HepG2 (cell line): ENCODE data around the gene EPN3. TPM values are rescaled to one million over a fixed set of nuclear protein-coding genes. Genes with fewer than 3 reads are reported as not detected.

Source experiments
- ATAC-seq: fragments of 200-7000 bp; cut with Tn5 transposase; 3 replicates; pipeline ENCODE4 v1.9.1; 2020; ENCODE audit warnings: mild to moderate bottlenecking, moderate library complexity
- BruUV-seq: library from RNA; stranded (reverse); fragments of 400-500 nt; replicated peaks from 2 replicates; lab custom pipeline; 2021; lab: Mats Ljungman, UMichigan
- CTCF ChIA-PET: fragments of 300-600 bp; formaldehyde crosslinking; extraction: SDS; loops from one replicate; lab custom pipeline; 2021; ENCODE audit warnings: low total read pairs, inconsistent platforms, low intra/inter-chr PET ratio; lab: Yijun Ruan, JAX
- POLR2A ChIA-PET: fragments of 350-600 bp; sonication (Branson Sonifier 250); formaldehyde crosslinking; loops from one replicate; lab custom pipeline; 2020; ENCODE audit warnings: antibody characterized with exemption, inconsistent platforms; lab: Yijun Ruan, JAX
- DNase-seq: peaks from one replicate; pipeline ENCODE4 v3.0.0-alpha.2; 2015; ENCODE audit warnings: low spot score
- FAIRE-seq: peaks from 3 replicates; lab custom pipeline; 2011; peaks lifted over from hg19 to GRCh38; lab: Jason Lieb, UNC
- H2AFZ ChIP-seq: one replicate; pipeline ENCODE4 v1.6.1; 2011; ENCODE audit warnings: low read length, inconsistent platforms
- H3K27ac ChIP-seq: fragments of 300-600 bp; 3 replicates; pipeline ENCODE4 v1.8.0; 2011; ENCODE audit warnings: mixed run types, mild to moderate bottlenecking, mixed read lengths, low read length, inconsistent platforms; ENCODE audit not compliant: insufficient read depth; ENCODE audit errors: extremely low read length
- H3K27me3 ChIP-seq, 2 experiments: fragments of 200-600 bp in 1 of 2; 2 replicates in 1 of 2; 3 replicates in 1 of 2; pipeline versions ENCODE4 v1.6.0 to v1.8.0; 2011; ENCODE audit warnings: low read length in 2 of 2, mild to moderate bottlenecking in 2 of 2, moderate library complexity in 2 of 2, inconsistent platforms in 1 of 2; ENCODE audit not compliant: insufficient read depth in 2 of 2, control insufficient read depth in 1 of 2
- H3K36me3 ChIP-seq, 2 experiments: fragments of 200-600 bp in 1 of 2; replicated peaks in 1 of 2; 2 replicates in 1 of 2; 3 replicates in 1 of 2; pipeline versions ENCODE4 v1.5.1 to v1.8.0; 2011; ENCODE audit warnings: low read length in 2 of 2, inconsistent platforms in 1 of 2; ENCODE audit not compliant: insufficient read depth in 2 of 2, control insufficient read depth in 1 of 2
- H3K4me1 ChIP-seq: 2 replicates; pipeline ENCODE4 v1.5.1; 2012; ENCODE audit warnings: low read length, inconsistent platforms; ENCODE audit not compliant: insufficient read depth
- H3K4me2 ChIP-seq: 2 replicates; pipeline ENCODE4 v1.6.0; 2011; ENCODE audit warnings: low read depth, low read length, inconsistent platforms
- H3K4me3 ChIP-seq, 3 experiments: fragments of 200-600 bp in 1 of 3; sonication (generic), shearing (Covaris generic) in 1 of 3; replicated peaks in 1 of 3; 2 replicates each; pipeline ENCODE4 v1.5.1; 2011 to 2016; ENCODE audit warnings: low read length in 3 of 3, inconsistent platforms in 2 of 3, low read depth in 2 of 3, mild to moderate bottlenecking in 2 of 3, control low read depth in 1 of 3, mixed read lengths in 1 of 3; ENCODE audit not compliant: insufficient read depth in 1 of 3
- H3K79me2 ChIP-seq: one replicate; pipeline ENCODE4 v1.6.1; 2011; ENCODE audit warnings: low read length, inconsistent platforms; ENCODE audit not compliant: insufficient read depth
- H3K9ac ChIP-seq: 2 replicates; pipeline ENCODE4 v1.6.0; 2011; ENCODE audit warnings: mild to moderate bottlenecking, low read depth, low read length, inconsistent platforms; ENCODE audit not compliant: insufficient read depth
- H3K9me3 ChIP-seq: 2 replicates; pipeline ENCODE4 v1.5.1; 2012; ENCODE audit warnings: mild to moderate bottlenecking, low read length
- H4K20me1 ChIP-seq: 2 replicates; pipeline ENCODE4 v1.6.0; 2011; ENCODE audit warnings: inconsistent platforms, mild to moderate bottlenecking, low read length, moderate library complexity; ENCODE audit not compliant: insufficient read depth
- AGO2 ChIP-seq: fragments of 200-400 bp; formaldehyde crosslinking; optimal IDR thresholded peaks from 2 replicates; pipeline ENCODE3; 2017; ENCODE audit warnings: mild to moderate bottlenecking, low read depth, low read length, moderate library complexity
- ATF1 ChIP-seq: IDR thresholded peaks from 2 replicates; pipeline ENCODE4 v1.6.1; 2016; ENCODE audit warnings: mild to moderate bottlenecking, control low read depth
- GATAD1 ChIP-seq: IDR thresholded peaks from 2 replicates; pipeline ENCODE4 v1.6.1; 2016; ENCODE audit warnings: missing genetic modification reagents, missing compliant biosample characterization
- IKZF1 ChIP-seq: fragments of 450-650 bp; IDR thresholded peaks from 2 replicates; pipeline ENCODE4 v1.7.1; 2016
- RBFOX2 ChIP-seq: fragments of 200-400 bp; formaldehyde crosslinking; IDR thresholded peaks from 2 replicates; pipeline ENCODE4 v1.6.1; 2017; ENCODE audit warnings: low read depth, mild to moderate bottlenecking, low read length
- ZMYM4 ChIP-seq: sonication (generic); formaldehyde crosslinking; IDR thresholded peaks from 2 replicates; pipeline ENCODE4 v1.8.1; 2023; ENCODE audit warnings: mild to moderate bottlenecking, missing genetic modification reagents
- ZNF3 ChIP-seq: IDR thresholded peaks from 2 replicates; pipeline ENCODE4 v1.7.0; 2017; ENCODE audit warnings: inconsistent platforms
- WGBS: methylation state at CpG from one replicate; pipeline ENCODE4 v1.1.6; 2017; ENCODE audit warnings: low lambda C conversion rate; 5-methylcytosine and 5-hydroxymethylcytosine counted together
- in situ Hi-C: cut with HindIII; loops from 2 replicates; pipeline ENCODE4 v1.10.0; 2017; ENCODE audit warnings: low pct_unique_long_range_greater_than_20kb; ENCODE audit not compliant: extremely low pct_ligation_motif_present
- intact Hi-C: fragments of 100-400 bp; cut with micrococcal nuclease; formaldehyde crosslinking; loops from one replicate; pipeline ENCODE4 v1.10.0; 2022; ENCODE audit not compliant: unreplicated experiment
- polyA plus RNA-seq, 8 experiments: library from polyadenylated mRNA; depleted of rRNA in 3 of 8; stranded (reverse) in 7 of 8; unstranded in 1 of 8; fragments of >200 nt; fragmentation: Illumina TruSeq in 4 of 8; extraction: Trizol in 4 of 8; gene quantifications; 2 replicates each; pipeline versions ENCODE4 v1.2.1 to v1.2.3, GENCODE V29; 2011 to 2016; ENCODE audit warnings: low read depth in 4 of 8, missing spikeins in 1 of 8, mixed read lengths in 1 of 8; ENCODE audit not compliant: insufficient read depth in 1 of 8
- total RNA-seq, 5 experiments: library from RNA; depleted of rRNA; stranded (reverse); fragments of >200 nt; fragmentation: Illumina TruSeq; extraction: Trizol; gene quantifications; 2 replicates each; pipeline ENCODE4 v1.2.3, GENCODE V29; 2016; ENCODE audit warnings: low read depth in 1 of 5

Gene EPN3
- total and polyA plus RNA-seq, 2 of the 13 experiments (the other 11 are each of a cell fraction or from before 2014, with no cell fraction given), result 0.11 to 0.95 TPM

- H3K27me3 ChIP-seq, result no peaks in the 10 kb centered on the region
- CTCF ChIA-PET, result interaction anchor here (0.9 to 1.8 kb wide), 2 partner anchors 69 to 74 kb away, joined by 4 to 10 read pairs; no protein-coding TSS in a partner anchor
- POLR2A ChIA-PET, result interaction anchor here (1.4 to 3.1 kb wide), 5 partner anchors 9 to 167 kb away, joined by 3 to 20 read pairs (median 8); partner anchors contain the start of gene LUC7L3
- peaks cover 0 to 5% of the 10 kb centered on the region in 2 experiments; a peak in 3 of 5 replicates for H3K36me3 ChIP-seq
- peaks cover 41% of the 10 kb centered on the region for H3K4me1 ChIP-seq
- H3K4me3 ChIP-seq, result no peak overlapping the region
- H4K20me1 ChIP-seq, result no peaks in the 10 kb centered on the region
- FAIRE-seq (no peak), ATAC-seq (no peak), DNase-seq (no peak)
- H3K9me3 ChIP-seq, result no peaks in the 10 kb centered on the region
- intact Hi-C loops (no loop called here), in situ Hi-C loops (no loop called here)
- no peak overlapping the region for H3K27ac ChIP-seq
- H3K4me2 ChIP-seq, result no peak overlapping the region
- peaks cover 3% of the 10 kb centered on the region for H3K79me2 ChIP-seq
- no TSS peak for BruUV-seq
- no peak overlapping the region for H3K9ac ChIP-seq
- WGBS, result 97% methylated on average over 11 of the region's 12 CpGs
- H2AFZ ChIP-seq, result no peak overlapping the region
- TF ChIP-seq AGO2 (peak; percentile 74), RBFOX2 (peak; percentile 48; the same call in 1 of the 2 replicates), IKZF1 (no peak), ZNF3 (CRISPR knock-in tag) (no peak), ATF1 (CRISPR knock-in tag) (no peak), ZMYM4 (CRISPR knock-in tag) (no peak)
- TF ChIP-seq, all 625 proteins: peak for 2
These were observed 19.3 kb downstream of the EPN3 start for GRCh38 chr17:50551884-50552283.

DNA sequence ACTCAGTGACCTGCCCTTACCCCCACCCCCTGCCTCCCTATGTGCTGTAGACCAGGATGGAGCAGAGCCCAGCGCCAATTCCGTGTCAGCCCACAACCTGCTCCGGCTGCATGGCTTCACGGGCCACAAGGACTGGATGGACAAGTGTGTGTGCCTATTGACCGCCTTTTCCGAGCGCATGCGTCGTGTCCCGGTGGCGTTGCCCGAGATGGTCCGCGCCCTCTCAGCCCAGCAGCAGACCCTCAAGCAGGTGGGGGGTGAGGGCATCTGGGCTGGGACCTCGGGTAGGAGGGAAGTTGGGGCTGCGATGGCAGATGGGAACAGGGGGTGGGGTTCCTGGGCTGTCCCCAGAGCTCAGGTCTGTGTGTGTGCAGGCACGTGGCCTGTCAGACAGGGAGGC, 21.7 kb downstream of the EPN3 start:
- POLR2A ChIA-PET, result no interaction called here
- CTCF ChIA-PET, result no interaction called here
- H3K79me2 ChIP-seq, result no peaks in the 10 kb centered on the region
- TF ChIP-seq RBFOX2, result 0 out of 2 replicates have a peak, but pooled peaks have one; percentile 37
- TF ChIP-seq AGO2, result peak; percentile 79
- TF ChIP-seq GATAD1, result no peak
- FAIRE-seq (no peak), DNase-seq (no peak), ATAC-seq (no peak)
- peaks cover 0 to 3% of the 10 kb centered on the region in 2 experiments; a peak in 2 of 5 replicates for H3K36me3 ChIP-seq
- in situ Hi-C loops (no loop called here), intact Hi-C loops (no loop called here)
- H3K9me3 ChIP-seq, result no peaks in the 10 kb centered on the region
- H4K20me1 ChIP-seq, result no peaks in the 10 kb centered on the region
- H2AFZ ChIP-seq, result no peak overlapping the region
- 95% methylated on average over 17 of the region's 17 CpGs for WGBS
- no peaks in the 10 kb centered on the region for H3K27me3 ChIP-seq
- no TSS peak for BruUV-seq
- H3K27ac ChIP-seq, result no peak overlapping the region
- no peak overlapping the region for H3K4me3 ChIP-seq
- no peak overlapping the region for H3K4me2 ChIP-seq
- no peak overlapping the region for H3K9ac ChIP-seq
- H3K4me1 ChIP-seq, result peaks cover 22% of the 10 kb centered on the region
